Activated naive CD8-positive, alpha-beta T cell treated with anti-CD3 and anti-CD28 coated beads, Interleukin-2, amount 50 U/mL, for 16 hours (primary cell): ENCODE results near the gene CCSER2.
"Not testable (repeated sequence)": the region's sequence is repeated elsewhere in the genome, so short reads cannot be mapped to it uniquely, and the experiment has no call there.

Experiments used
- DNase-seq: peaks from one replicate; pipeline ENCODE4 v3.0.0-alpha.2; 2020; ENCODE audit warnings: low read depth, low spot score

The CCSER2 gene

GRCh38 chr10:84519235-84519634 lies 190.8 kb downstream of the CCSER2 start:
- no peak for DNase-seq

- no peak for DNase-seq
These were observed 192.6 kb downstream of the CCSER2 start for GRCh38 chr10:84521013-84521412.

- no peak for DNase-seq
These were observed 193.1 kb downstream of the CCSER2 start for GRCh38 chr10:84521468-84521867.

GRCh38 chr10:84522612-84523462 lies 194.4 kb downstream of the CCSER2 start:
- no peak for DNase-seq

DNA sequence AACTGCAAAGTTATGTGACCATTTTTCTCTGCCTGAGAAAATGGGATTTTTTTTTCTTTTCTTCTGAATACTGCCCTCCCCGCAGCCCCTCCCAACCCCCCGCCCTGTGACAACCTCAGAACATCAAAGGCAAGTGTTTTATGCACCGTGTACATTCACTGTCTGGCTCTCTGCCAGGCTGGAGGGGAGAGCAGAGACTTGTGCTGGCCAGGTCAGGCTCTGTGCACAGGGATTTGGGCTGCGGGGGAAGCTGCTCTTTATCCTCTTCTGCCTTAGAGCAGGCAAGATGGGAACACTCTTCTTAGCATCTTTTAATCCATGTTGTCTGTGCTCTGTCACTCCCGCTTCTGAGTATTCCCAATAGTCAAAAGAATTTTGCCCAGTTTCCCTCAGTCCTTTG lies 195.1 kb downstream of the CCSER2 start:
- no peak for DNase-seq

- DNase-seq: no peak
These were observed 196.0 kb downstream of the CCSER2 start for GRCh38 chr10:84524435-84524834.

DNA sequence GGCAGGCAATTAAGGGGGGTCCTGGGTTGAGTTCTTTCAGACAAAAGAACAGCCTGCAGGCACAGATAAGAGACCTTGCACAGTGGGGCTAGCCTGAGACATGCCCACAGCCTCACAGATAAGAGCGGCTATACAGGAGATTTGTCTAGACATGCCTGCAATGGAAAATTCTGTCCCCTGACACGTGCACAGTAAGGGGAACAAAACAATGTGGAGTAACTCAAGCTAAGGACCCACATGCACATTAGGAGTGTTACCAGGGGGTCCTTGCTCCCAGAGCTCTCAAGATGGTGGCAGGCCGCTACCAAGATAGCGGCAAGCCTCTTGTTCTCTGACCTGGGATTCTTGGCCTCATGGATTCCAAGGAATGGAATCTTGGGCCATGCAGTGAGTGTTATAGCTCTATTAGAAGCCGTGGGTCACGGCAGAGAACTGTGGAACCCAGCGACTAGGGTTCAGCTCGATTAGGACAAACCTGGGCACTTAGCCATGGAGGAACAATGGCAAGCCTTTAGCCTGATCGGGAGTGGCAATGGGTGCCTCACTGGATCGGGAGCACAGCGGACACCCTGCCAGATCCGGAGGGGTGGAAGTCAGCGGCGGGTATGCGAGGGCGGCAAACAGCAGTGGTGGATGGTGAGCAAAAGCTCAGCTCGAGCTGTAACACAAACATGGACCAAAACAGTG lies 196.9 kb downstream of the CCSER2 start:
- DNase-seq: no peak

DNA sequence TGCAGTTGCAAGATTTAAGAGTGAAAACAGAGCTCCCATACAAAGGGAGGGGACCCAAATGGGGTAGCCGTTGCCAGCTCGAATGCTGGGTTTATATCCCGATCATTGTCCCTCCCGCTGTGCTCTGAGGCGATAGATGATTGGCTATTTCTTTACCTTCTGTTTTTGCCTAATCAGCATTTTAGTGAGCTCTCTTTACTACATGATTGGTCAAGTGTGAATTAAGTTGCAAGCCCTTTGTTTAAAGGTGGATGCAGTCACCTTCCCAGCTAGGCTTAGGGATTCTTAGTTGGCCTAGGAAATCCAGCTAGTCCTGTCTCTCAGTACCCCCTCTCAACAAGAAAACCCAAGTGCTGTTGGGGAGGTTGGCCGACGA lies 197.4 kb downstream of the CCSER2 start:
- not testable (repeated sequence) for DNase-seq

GRCh38 chr10:84527386-84527785 lies 199.0 kb downstream of the CCSER2 start:
- DNase-seq: not testable (repeated sequence)

GRCh38 chr10:84528526-84528925 lies 200.1 kb downstream of the CCSER2 start:
- not testable (repeated sequence) for DNase-seq

DNA sequence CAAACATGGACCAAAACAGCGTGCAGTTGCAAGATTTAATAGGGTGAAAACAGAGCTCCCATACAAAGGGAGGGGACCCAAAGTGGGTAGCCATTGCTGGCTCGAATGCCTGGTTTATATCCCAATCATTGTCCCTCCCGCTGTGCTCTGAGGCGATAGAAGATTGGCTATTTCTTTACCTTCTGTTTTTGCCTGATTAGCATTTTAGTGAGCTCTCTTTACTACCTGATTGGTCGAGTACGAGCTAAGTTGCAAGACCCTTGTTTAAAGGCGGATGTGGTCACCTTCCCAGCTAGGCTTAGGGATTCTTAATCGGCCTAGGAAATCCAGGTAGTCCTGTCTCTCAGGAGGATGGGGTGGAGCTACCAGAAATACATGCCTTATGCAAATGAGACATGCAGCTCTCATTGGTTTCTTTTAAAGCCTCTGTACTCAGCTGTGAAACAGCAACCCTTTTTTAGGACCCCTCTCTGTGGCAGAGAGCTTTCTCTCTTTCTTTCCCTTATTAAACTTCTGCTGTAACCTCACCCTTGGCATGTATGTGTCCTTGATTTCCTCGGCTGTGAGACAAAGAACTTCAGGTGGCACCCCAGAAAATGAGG lies 202.4 kb downstream of the CCSER2 start:
- no peak for DNase-seq

- DNase-seq: no peak
These were observed 203.0 kb downstream of the CCSER2 start for GRCh38 chr10:84531396-84531795.

GRCh38 chr10:84534168-84534567 lies 205.8 kb downstream of the CCSER2 start:
- DNase-seq: no peak

DNA sequence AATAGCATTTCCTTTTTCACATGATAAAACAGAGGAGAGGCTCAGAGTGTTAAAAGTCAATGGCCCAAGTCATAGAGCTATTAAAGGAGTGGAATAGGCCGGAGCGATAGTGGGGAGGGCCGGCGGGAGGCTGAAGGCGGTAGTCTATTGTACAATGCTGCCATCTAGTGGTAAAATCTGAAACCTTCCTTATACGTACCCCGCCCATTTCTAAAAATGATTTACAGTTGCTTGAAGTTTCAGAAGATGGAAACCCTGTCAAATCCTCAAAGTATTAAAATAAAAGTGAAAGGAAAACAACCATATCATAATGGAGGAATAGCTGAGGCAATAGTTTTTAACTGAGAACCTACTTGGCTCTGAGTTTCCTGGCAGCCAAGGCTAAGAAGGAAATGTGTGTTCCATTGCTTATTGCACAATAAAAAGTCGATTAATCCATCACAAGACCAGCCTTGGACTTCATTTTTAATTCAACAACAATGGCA lies 209.1 kb downstream of the CCSER2 start:
- DNase-seq: no peak

DNA sequence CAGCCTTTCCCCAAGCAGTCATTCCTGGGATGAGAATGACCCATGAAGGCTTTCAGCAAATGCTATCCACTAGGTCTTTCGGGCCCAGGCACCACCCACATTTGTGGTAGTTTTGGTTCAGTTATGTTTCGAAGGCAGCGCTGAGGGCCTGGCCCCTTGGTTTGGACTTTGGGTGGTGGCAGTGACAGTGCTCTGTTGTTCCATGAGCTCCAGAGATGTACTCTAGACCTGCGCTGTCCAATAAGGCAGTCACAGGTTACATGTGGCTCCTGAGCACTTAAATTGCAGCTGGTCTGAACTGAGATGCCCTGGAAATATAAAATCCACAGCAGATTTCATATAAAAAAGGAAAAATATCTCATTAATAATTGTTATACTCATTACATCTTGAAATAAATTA lies 209.6 kb downstream of the CCSER2 start:
- DNase-seq: no peak

GRCh38 chr10:84539216-84539615 lies 210.8 kb downstream of the CCSER2 start:
- no peak for DNase-seq

DNA sequence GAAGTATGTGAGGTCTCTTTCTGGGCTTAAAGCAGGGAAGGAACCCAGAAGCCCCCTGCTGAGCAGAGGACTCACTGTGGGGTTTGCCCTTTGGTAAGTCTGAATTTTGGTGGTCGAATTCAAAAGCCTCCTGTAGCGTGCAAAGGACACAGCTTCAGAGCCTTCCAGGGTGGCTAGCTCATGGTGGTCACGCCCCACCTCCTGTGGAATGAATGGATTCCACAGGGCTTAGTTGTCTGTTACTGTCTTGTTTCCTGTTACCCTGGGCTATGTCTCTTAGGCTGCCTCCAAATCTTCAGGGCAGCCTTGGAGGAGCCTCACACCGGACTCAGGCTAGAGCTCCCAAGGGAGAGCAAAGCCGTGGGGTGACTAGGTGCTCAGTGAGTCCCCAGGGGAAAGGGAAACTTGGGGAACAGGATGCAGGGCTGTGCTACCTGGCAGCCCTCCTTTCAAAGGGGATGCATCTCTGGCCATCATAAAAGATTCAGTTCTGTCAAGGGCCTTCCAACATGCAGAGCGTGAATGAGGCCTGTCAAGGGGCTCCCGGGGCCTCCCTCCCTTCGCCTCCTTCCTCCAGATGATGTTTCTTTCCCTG lies 211.7 kb downstream of the CCSER2 start:
- no peak for DNase-seq

- peak; percentile 30 for DNase-seq
These were observed 212.4 kb downstream of the CCSER2 start for GRCh38 chr10:84540617-84541288.

GRCh38 chr10:84541289-84541637 lies 212.9 kb downstream of the CCSER2 start:
- DNase-seq: no peak

DNA sequence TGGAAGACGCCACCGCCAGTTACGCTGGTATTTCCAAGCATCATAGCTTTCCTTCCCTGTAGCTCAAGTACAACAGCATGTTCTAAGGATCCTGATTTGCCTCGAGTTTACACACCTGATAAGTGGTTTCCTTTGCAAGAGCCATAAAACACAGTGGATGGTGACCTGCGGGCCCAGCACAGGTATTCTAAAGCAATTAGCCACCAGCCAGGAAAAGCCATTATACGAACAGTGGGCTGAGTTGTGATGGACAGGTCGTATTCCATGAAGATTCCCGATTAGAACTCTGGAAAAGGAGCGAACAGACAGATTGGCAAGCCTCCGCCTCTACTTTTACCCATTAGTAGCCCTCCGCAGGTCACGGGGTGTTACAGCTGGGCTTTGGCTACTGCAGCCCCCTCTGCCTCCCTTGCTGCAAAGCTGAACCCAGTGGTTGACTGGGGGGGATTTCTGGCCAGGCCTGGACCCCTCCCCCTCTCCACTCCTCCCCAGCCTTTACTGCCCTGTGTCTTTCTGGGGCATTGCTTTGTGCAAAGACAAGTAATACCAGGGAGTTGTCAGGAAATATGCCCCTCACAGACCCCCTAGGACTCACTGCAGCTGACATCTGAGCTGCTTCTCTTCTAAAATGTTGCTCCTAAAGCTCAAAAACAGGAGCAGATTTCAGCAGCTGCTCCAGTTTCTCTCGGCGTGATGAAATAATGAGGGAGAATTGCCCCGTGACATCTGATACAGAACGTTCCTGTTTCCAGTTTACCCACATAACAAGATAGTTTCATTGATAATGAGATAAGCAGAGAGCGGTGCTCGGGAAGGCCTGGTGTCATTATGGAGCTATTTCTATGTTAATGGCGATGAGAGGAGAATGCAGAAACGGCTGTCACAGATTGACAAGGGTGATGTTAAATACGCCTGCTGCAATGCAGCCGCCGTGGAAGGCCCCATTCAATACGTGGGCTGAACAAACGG lies 214.4 kb downstream of the CCSER2 start:
- no peak for DNase-seq
